D721Med (cell line): Measurements from ENCODE around the gene RREB1.
"Not testable (repeated sequence)": the region's sequence is repeated elsewhere in the genome, so short reads cannot be mapped to it uniquely, and the experiment has no call there.

Experiments
- DNase-seq: peaks from one replicate; pipeline ENCODE4 v3.0.0; 2011; ENCODE audit warnings: low spot score; ENCODE audit not compliant: insufficient read length
- FAIRE-seq: peaks from 2 replicates; lab custom pipeline; 2011; peaks lifted over from hg19 to GRCh38; lab: Jason Lieb, UNC
- CTCF ChIP-seq: IDR thresholded peaks from 2 replicates; pipeline ENCODE4 v1.5.1; 2012; ENCODE audit warnings: mild to moderate bottlenecking, control low read depth; ENCODE audit not compliant: insufficient read depth; ENCODE audit errors: missing control alignments

RREB1 gene

GRCh38 chr6:7270320-7271204 is 162.8 kb downstream of the RREB1 start:
- no peak for DNase-seq
- TF ChIP-seq CTCF, result no peak
- FAIRE-seq, result no peak

- DNase-seq (no peak), FAIRE-seq (no peak)
These were observed 163.4 kb downstream of the RREB1 start for GRCh38 chr6:7271205-7271534.

GRCh38 chr6:7273709-7274108 is 165.9 kb downstream of the RREB1 start:
- no peak for FAIRE-seq
- no peak for TF ChIP-seq CTCF

More at GRCh38 chr6:7271205-7271534, 163.4 kb downstream of the RREB1 start:
- TF ChIP-seq CTCF, result no peak

GRCh38 chr6:7274525-7274924 is 166.8 kb downstream of the RREB1 start:
- DNase-seq, FAIRE-seq: not testable (repeated sequence)

More at GRCh38 chr6:7273709-7274108, 165.9 kb downstream of the RREB1 start:
- DNase-seq, result no peak

- DNase-seq (no peak), FAIRE-seq (no peak)
- no peak for TF ChIP-seq CTCF
These were observed 168.4 kb downstream of the RREB1 start for GRCh38 chr6:7276199-7276524.

GRCh38 chr6:7282097-7282906 is 174.5 kb downstream of the RREB1 start:
- TF ChIP-seq CTCF, result no peak
- FAIRE-seq (no peak), DNase-seq (no peak)

- DNase-seq (no peak), FAIRE-seq (no peak)
- TF ChIP-seq CTCF, result no peak
These were observed 175.9 kb downstream of the RREB1 start for GRCh38 chr6:7283676-7284075.
